Measurements from ENCODE around the gene PTCRA. TPM values are rescaled to one million over a fixed set of nuclear protein-coding genes. Genes with fewer than 3 reads are reported as not detected.

Gene PTCRA
- total and polyA plus RNA-seq, 2 donors from 2014 or later: not detected

DNA sequence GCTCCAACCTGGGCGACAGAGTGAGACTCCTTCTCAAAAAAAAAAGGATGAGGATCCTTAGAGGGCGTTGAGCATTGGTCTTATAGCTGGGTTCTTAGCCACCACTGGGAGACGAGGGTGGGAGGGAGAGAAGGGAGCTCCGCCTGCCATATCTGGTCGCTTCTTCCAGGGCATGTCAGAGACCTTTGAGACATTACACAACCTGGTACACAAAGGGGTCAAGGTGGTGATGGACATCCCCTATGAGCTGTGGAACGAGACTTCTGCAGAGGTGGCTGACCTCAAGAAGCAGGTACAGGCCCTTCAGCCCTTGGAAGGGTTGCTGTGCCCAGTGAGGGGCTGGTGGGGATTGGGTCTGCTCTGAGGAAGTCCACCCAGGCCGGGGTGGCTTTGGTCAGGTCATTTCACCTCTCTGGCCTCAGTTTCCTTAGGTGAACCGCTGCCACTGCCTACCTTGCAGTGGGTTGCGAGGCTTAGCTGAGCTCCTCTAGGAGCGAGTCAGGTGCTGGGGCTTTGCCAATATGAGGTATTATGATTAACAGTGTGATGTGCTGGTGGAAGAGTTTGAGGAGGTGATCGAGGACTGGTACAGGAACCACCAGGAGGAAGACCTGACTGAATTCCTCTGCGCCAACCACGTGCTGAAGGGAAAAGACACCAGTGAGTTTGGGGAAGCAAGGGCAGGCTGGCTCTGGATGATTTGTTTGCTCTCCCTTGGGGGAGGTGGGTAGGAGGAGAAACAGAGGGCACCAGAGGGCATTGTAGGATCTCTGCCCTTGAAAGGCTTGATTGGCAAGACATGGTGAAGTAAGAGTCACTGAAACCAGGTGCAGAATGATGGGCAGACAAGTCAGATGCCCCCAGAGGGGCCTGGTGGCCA lies 21.9 kb downstream of the PTCRA start:
- no peak for FAIRE-seq
- TF ChIP-seq, protein P1, sequence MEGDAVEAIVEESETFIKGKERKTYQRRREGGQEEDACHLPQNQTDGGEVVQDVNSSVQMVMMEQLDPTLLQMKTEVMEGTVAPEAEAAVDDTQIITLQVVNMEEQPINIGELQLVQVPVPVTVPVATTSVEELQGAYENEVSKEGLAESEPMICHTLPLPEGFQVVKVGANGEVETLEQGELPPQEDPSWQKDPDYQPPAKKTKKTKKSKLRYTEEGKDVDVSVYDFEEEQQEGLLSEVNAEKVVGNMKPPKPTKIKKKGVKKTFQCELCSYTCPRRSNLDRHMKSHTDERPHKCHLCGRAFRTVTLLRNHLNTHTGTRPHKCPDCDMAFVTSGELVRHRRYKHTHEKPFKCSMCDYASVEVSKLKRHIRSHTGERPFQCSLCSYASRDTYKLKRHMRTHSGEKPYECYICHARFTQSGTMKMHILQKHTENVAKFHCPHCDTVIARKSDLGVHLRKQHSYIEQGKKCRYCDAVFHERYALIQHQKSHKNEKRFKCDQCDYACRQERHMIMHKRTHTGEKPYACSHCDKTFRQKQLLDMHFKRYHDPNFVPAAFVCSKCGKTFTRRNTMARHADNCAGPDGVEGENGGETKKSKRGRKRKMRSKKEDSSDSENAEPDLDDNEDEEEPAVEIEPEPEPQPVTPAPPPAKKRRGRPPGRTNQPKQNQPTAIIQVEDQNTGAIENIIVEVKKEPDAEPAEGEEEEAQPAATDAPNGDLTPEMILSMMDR (IDR thresholded peaks at IDR 0.05; ENCODE audit: borderline replicate concordance, extremely low read depth, insufficient read depth): no peak
- Histone ChIP-seq H3K4me1 (ENCODE audit: control insufficient read depth in 2 of 3, insufficient read depth in 2 of 3, low read depth in 1 of 3, low read length in 3 of 3) (no peaks in the 10 kb centered on the region), H3K27ac (ENCODE audit: low read depth in 2 of 2, low read length in 2 of 2) (no peak overlapping the region), H3K9me3 (ENCODE audit: control insufficient read depth in 2 of 3, insufficient read depth in 1 of 3, low read length in 3 of 3) (no peaks in the 10 kb centered on the region), H3K4me3 (ENCODE audit: low read length in 3 of 3) (no peak overlapping the region), H3K9ac (ENCODE audit: low read length in 3 of 3) (no peak overlapping the region), H3K27me3 (ENCODE audit: control insufficient read depth, insufficient read depth, low read length) (no peaks in the 10 kb centered on the region), H3K36me3 (ENCODE audit: control insufficient read depth in 2 of 3, insufficient read depth in 3 of 3, low read length in 3 of 3) (peaks cover 0 to 23% (median 23%) of the 10 kb centered on the region in 3 donors)
- peak in 1 of 5 donors; percentile 54 for DNase-seq
- intact Hi-C loops (cut with DNase I): no loop called here

- no peaks in the 10 kb centered on the region for H3K9me3 ChIP-seq (ENCODE audit: control insufficient read depth in 2 of 3, insufficient read depth in 1 of 3, low read length in 3 of 3)
- no peak overlapping the region for H3K9ac ChIP-seq (ENCODE audit: low read length in 3 of 3)
- TF ChIP-seq, protein P1 (IDR thresholded peaks at IDR 0.05; ENCODE audit: borderline replicate concordance, extremely low read depth, insufficient read depth): no peak
These were observed 22.6 kb downstream of the PTCRA start for GRCh38 chr6:42938428-42938796.

GRCh38 chr6:42938987-42939809 lies 23.3 kb downstream of the PTCRA start:
- DNase-seq (peak in 1 of 5 donors; percentile 43), FAIRE-seq (no peak)
- no peaks in the 10 kb centered on the region for H3K9me3 ChIP-seq (ENCODE audit: control insufficient read depth in 2 of 3, insufficient read depth in 1 of 3, low read length in 3 of 3)
- TF ChIP-seq, protein P1 (IDR thresholded peaks at IDR 0.05; ENCODE audit: borderline replicate concordance, extremely low read depth, insufficient read depth): no peak
- no peak overlapping the region for H3K9ac ChIP-seq (ENCODE audit: low read length in 3 of 3)
- peaks cover 0 to 23% (median 22%) of the 10 kb centered on the region in 3 donors for H3K36me3 ChIP-seq (ENCODE audit: control insufficient read depth in 2 of 3, insufficient read depth in 3 of 3, low read length in 3 of 3)
- H3K27ac ChIP-seq (ENCODE audit: low read depth in 2 of 2, low read length in 2 of 2): no peak overlapping the region
- H3K27me3 ChIP-seq (ENCODE audit: control insufficient read depth, insufficient read depth, low read length): no peaks in the 10 kb centered on the region
- H3K4me3 ChIP-seq (ENCODE audit: low read length in 3 of 3): no peak overlapping the region
- intact Hi-C loops (cut with DNase I): no loop called here
- no peaks in the 10 kb centered on the region for H3K4me1 ChIP-seq (ENCODE audit: control insufficient read depth in 2 of 3, insufficient read depth in 2 of 3, low read depth in 1 of 3, low read length in 3 of 3)

More at GRCh38 chr6:42938428-42938796, 22.6 kb downstream of the PTCRA start:
- intact Hi-C loops (cut with DNase I): no loop called here
- no peak overlapping the region for H3K27ac ChIP-seq (ENCODE audit: low read depth in 2 of 2, low read length in 2 of 2)
- peaks cover 0 to 23% (median 23%) of the 10 kb centered on the region in 3 donors for H3K36me3 ChIP-seq (ENCODE audit: control insufficient read depth in 2 of 3, insufficient read depth in 3 of 3, low read length in 3 of 3)
- FAIRE-seq (no peak), DNase-seq (peak in 1 of 5 donors; percentile 63)
- H3K27me3 ChIP-seq (ENCODE audit: control insufficient read depth, insufficient read depth, low read length): no peaks in the 10 kb centered on the region
- H3K4me3 ChIP-seq (ENCODE audit: low read length in 3 of 3): no peak overlapping the region
- H3K4me1 ChIP-seq (ENCODE audit: control insufficient read depth in 2 of 3, insufficient read depth in 2 of 3, low read depth in 1 of 3, low read length in 3 of 3): no peaks in the 10 kb centered on the region
